Spinal cord (tissue), 10 donors: ENCODE data around the gene ZBTB49. TPM values are rescaled to one million over a fixed set of nuclear protein-coding genes. Genes with fewer than 3 reads are reported as not detected.

Experiments used
- DNase-seq, 6 donors: peaks; one replicate each; pipeline versions ENCODE4 v3.0.0 to v3.0.0-alpha.2; 2013 to 2015; ENCODE audit warnings: low spot score in 6 of 6, low read depth in 4 of 6
- H3K27ac ChIP-seq: one replicate; pipeline ENCODE4 v1.5.1; 2013; ENCODE audit warnings: low read depth, low read length, control low read depth
- H3K27me3 ChIP-seq: one replicate; pipeline ENCODE4 v1.6.1; 2013; ENCODE audit warnings: low read length; ENCODE audit not compliant: control insufficient read depth, insufficient read depth
- H3K36me3 ChIP-seq: one replicate; pipeline ENCODE4 v1.6.1; 2013; ENCODE audit warnings: low read length; ENCODE audit not compliant: control insufficient read depth, insufficient read depth
- H3K4me1 ChIP-seq: one replicate; pipeline ENCODE4 v1.6.1; 2013; ENCODE audit warnings: low read length; ENCODE audit not compliant: control insufficient read depth, insufficient read depth
- H3K4me3 ChIP-seq: one replicate; pipeline ENCODE4 v1.5.1; 2013; ENCODE audit warnings: low read depth, low read length, control low read depth
- H3K9me3 ChIP-seq: one replicate; pipeline ENCODE4 v1.6.1; 2013; ENCODE audit warnings: low read length; ENCODE audit not compliant: control insufficient read depth, insufficient read depth
- WGBS: methylation state at CpG from one replicate; pipeline ENCODE4 v1.1.5; 2013; ENCODE audit warnings: missing lambda C conversion rate; ENCODE audit not compliant: insufficient coverage; 5-methylcytosine and 5-hydroxymethylcytosine counted together
- polyA plus RNA-seq, 2 donors: library from polyadenylated mRNA; unstranded; fragments of 120-200 nt; gene quantifications; one replicate each; pipeline ENCODE4 v1.2.1, GENCODE V29; 2013; ENCODE audit not compliant: insufficient read length in 2 of 2
- total RNA-seq, 2 donors: library from RNA; depleted of rRNA in 1 of 2; stranded (reverse); fragments of 120-200 nt in 1 of 2; fragments of >200 nt in 1 of 2; gene quantifications; one replicate each; pipeline versions ENCODE4 v1.2.3 to v1.2.4, GENCODE V29; 2013 to 2014
- donor health status: healthy.

Gene ZBTB49
- total and polyA plus RNA-seq, 4 donors: 4.5 to 7.5 (median 6.5) TPM

DNA sequence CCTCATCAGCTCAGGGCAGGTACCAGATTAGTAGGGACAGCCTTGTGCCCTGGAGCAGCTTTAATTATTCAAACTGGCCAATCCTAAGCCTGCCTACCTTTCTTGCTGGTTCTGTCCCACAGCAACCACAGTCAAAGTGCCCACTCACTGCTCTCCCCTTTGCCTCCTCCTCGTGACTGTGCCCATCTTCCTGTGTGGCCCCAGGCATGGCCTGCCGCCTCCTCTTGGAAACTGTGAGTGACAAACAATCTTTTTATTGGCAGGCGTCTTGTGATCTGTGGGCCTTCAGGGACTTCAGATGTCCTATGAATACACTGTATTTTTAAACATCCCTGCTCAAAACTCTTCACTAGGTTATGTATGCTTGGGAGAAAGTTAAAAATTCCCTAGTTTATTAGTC lies 74.0 kb downstream of the ZBTB49 start:
- H3K36me3 ChIP-seq: no peaks in the 10 kb centered on the region
- H3K27ac ChIP-seq: no peak overlapping the region
- DNase-seq: no peak
- no peaks in the 10 kb centered on the region for H3K27me3 ChIP-seq
- WGBS: no CpG with 5 or more reads among the region's 3 CpGs
- peaks cover 3% of the 10 kb centered on the region for H3K9me3 ChIP-seq
- H3K4me1 ChIP-seq: no peaks in the 10 kb centered on the region
- no peak overlapping the region for H3K4me3 ChIP-seq

DNA sequence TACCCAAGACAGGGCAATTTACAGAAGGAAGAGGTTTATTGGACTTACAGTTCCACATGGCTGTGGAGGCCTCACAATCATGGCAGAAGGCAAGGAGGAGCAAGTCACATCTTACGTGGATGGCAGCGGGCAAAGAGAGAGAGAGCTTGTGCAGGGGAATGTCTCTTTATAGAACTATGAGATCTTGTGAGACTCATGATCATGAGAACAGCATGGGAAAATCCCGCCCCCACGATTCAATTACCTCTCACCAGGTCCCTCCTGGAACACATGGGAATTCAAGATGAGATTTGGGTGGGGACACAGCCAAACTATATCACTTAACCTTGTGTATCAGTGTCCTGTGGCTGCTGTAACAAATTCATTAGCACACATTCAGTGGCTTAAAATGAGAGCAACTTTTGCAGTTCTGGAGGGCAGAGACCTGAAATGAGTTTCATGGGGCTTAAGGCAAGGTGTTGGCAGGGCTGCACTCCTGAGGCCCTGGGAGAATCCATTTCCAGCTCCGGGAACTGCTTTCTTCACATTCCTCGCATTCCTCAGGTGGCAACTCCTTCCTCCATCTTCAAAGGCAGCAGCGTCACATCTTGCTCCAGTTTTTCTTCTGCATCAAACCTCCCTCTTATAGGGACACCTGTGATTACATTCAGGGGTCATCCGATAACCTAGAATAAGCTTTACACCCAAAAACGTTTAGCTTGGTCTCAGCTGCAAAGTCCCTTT lies 74.6 kb downstream of the ZBTB49 start:
- WGBS: 94% methylated on average over 5 of the region's 9 CpGs

DNA sequence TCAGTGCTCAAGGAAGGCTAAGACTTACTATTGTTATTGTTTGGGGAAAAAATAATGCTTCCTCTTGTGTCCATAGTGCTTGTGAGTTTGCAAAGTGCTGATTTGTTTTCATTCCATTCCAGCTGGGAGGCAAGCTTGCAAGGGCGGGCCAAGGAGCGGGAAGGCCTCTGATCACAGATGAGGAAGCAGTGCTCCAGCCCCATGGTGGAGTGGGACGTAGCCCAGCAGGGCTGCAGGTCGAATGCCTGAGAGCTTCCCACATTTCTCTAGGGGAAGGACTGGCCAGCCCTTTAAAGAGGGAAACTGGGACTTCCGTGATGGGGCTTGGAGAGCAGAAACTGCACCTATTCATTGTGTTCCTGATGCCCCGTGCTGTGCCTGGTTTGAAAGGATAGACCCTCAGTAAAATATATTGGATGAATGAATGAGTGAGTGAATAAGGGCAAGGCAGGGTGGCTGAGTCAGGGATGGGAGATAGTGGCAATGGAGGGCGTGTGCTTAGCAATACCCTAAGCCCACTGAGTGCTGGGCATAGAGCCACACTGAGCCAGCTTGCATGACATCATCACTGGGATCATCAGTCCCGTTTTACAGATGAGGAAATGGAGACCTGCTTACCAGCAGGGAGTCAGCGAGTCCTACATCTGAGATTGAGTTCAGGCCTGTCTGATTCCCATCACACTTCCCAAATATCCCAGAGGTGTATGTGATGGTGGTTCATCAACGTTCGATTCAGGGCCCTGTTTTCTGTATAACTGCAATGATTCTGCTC lies 78.9 kb downstream of the ZBTB49 start:
- WGBS: 76% methylated on average over 11 of the region's 11 CpGs
- Histone ChIP-seq H3K4me3 (no peak overlapping the region), H3K4me1 (no peaks in the 10 kb centered on the region), H3K27ac (no peak overlapping the region), H3K36me3 (no peaks in the 10 kb centered on the region), H3K9me3 (peaks cover 3% of the 10 kb centered on the region), H3K27me3 (no peaks in the 10 kb centered on the region)
- peak in 1 of 6 donors; percentile 53 for DNase-seq

More for the DNA sequence above, 74.6 kb downstream of the ZBTB49 start:
- no peaks in the 10 kb centered on the region for H3K36me3 ChIP-seq
- H3K27me3 ChIP-seq: no peaks in the 10 kb centered on the region
- H3K4me1 ChIP-seq: no peaks in the 10 kb centered on the region
- H3K4me3 ChIP-seq: no peak overlapping the region
- H3K27ac ChIP-seq: no peak overlapping the region
- no peak for DNase-seq
- H3K9me3 ChIP-seq: peaks cover 3% of the 10 kb centered on the region

Other genes starting within 250 kb of the ZBTB49 start
- gene OTOP1, start 63.3 kb upstream of the ZBTB49 start, total RNA-seq: under 1 TPM in 1 of 2 donors, not detected in 1; 0.11 TPM
- not detected for gene OTOP1, start 63.3 kb upstream of the ZBTB49 start, polyA plus RNA-seq
- gene TMEM128, start 42.0 kb upstream of the ZBTB49 start, total RNA-seq: 10 to 100 TPM; 35.4 to 46.3 TPM
- 10 to 100 TPM; 42.9 to 50.2 TPM for gene TMEM128, start 42.0 kb upstream of the ZBTB49 start, polyA plus RNA-seq
- 10 to 100 TPM in 1 of 2 donors, 1 to 10 TPM in 1; 7.4 to 12.8 TPM for gene LYAR, start 97 bp upstream of the ZBTB49 start, total RNA-seq
- 10 to 100 TPM; 12.9 to 13.9 TPM for gene LYAR, start 97 bp upstream of the ZBTB49 start, polyA plus RNA-seq
- 100 to 1,000 TPM; 145 to 170 TPM for gene NSG1, start 96.9 kb downstream of the ZBTB49 start, total RNA-seq
- gene NSG1, start 96.9 kb downstream of the ZBTB49 start, polyA plus RNA-seq: 100 to 1,000 TPM; 326 to 362 TPM